Body of pancreas (tissue), 4 donors: ENCODE measurements around the gene SGCE. TPM values are rescaled to one million over a fixed set of nuclear protein-coding genes. Genes with fewer than 3 reads are reported as not detected.

Experiments
- ATAC-seq: fragments of 150-250 bp; one replicate; pipeline ENCODE4 v1.9.1; 2016
- DNase-seq, 4 donors: peaks; one replicate each; pipeline ENCODE4 v3.0.0-alpha.2; 2019
- H3K27ac ChIP-seq, 4 donors: fragments of 200-600 bp; sonication (generic); 1 replicate in 3 of 4; 2 replicates in 1 of 4; pipeline versions ENCODE4 v1.5.1 to v1.6.1; 2016 to 2019; ENCODE audit warnings: mild to moderate bottlenecking in 1 of 4, mixed read lengths in 1 of 4, moderate library complexity in 1 of 4
- H3K27me3 ChIP-seq, 2 donors: fragments of 200-600 bp; sonication (generic); one replicate each; pipeline ENCODE4 v1.6.0; 2016; ENCODE audit warnings: mild to moderate bottlenecking in 1 of 2
- H3K36me3 ChIP-seq, 2 donors: fragments of 200-600 bp; sonication (generic); replicated peaks in 1 of 2; 2 replicates each; pipeline ENCODE4 v1.5.1; 2016; ENCODE audit warnings: low read depth in 2 of 2; ENCODE audit not compliant: insufficient read depth in 1 of 2
- H3K4me1 ChIP-seq: fragments of 200-600 bp; sonication (generic); one replicate; pipeline ENCODE4 v1.6.0; 2016
- H3K4me3 ChIP-seq, 2 donors: fragments of 200-600 bp; sonication (generic); 1 replicate in 1 of 2; 2 replicates in 1 of 2; pipeline ENCODE4 v1.5.1; 2016 to 2019
- H3K9me3 ChIP-seq, 3 donors: fragments of 200-600 bp; sonication (generic); 1 replicate in 2 of 3; 2 replicates in 1 of 3; pipeline ENCODE4 v1.5.1; 2016
- CTCF ChIP-seq, 7 experiments: fragments of 450-650 bp in 4 of 7; fragments of 200-600 bp in 3 of 7; sonication (generic) in 3 of 7; IDR thresholded peaks; one replicate each; pipeline ENCODE4 v1.5.1; 2016 to 2019; ENCODE audit warnings: antibody characterized with exemption in 7 of 7
- POLR2A ChIP-seq, 3 donors: fragments of 450-650 bp; IDR thresholded peaks; one replicate each; pipeline ENCODE4 v1.6.1; 2016; ENCODE audit warnings: antibody characterized with exemption in 3 of 3, mild to moderate bottlenecking in 2 of 3
- WGBS, 2 donors: methylation state at CpG; one replicate each; pipeline ENCODE4 v1.1.5; 2017; 5-methylcytosine and 5-hydroxymethylcytosine counted together
- intact Hi-C: fragments of 100-400 bp; cut with DNase I; formaldehyde crosslinking; loops from one replicate; pipeline ENCODE4 v1.15.1; 2023
- total RNA-seq, 2 donors: library from RNA; depleted of rRNA; stranded (reverse); fragments of >200 nt; gene quantifications; one replicate each; pipeline ENCODE4 v1.1.0, GENCODE V29; 2016

SGCE gene
- total RNA-seq, 2 donors from 2014 or later: 48.1 to 55.3 TPM

DNA sequence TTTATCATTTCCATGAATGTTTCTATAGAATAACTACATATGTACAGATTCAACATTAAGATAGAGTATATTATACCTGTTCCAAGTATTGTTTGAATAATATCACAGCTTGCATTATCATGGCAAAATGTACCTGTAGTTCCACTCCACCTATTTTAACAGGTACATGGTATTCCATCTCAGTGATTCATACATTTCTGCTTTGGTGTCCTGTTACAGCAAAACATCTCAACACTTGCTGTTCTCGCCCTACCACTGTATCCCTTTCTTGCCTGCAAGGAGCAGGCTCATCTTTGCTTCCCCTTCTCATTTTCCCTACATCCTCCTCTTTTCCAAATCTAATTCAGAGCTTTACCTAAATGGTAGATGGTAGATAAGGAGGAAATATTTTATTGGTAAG, 27.1 kb upstream of the SGCE start:
- ATAC-seq (no peak), DNase-seq (no peak)
- Histone ChIP-seq H3K27me3 (no peaks in the 10 kb centered on the region), H3K4me1 (no peaks in the 10 kb centered on the region), H3K36me3 (no peaks in the 10 kb centered on the region), H3K4me3 (no peak overlapping the region), H3K27ac (no peak overlapping the region), H3K9me3 (no peaks in the 10 kb centered on the region)
- TF ChIP-seq POLR2A (IDR thresholded peaks at IDR 0.05) (no peak), CTCF (IDR thresholded peaks at IDR 0.05) (no peak)
- WGBS, 2 donors: 67 to 72% methylated on average over 1 of the region's 1 CpG
- intact Hi-C loops: no loop called here

DNA sequence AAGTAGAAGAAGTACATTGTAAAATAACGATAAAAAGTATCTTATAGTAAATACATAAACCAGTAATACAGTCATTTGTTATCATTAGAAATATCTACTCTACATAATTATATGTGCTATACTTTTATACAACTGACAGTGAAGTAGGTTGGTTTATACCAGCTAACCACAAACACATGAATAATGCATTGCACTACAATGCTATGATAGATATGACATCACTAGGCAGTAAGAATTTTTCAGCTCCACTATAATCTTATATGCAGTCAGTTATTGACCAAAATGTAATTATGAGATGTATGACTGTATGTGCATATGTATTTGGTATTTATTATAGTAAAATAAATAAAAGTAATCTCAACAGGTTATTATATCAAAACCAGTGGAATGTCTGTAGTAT, 23.4 kb upstream of the SGCE start:
- intact Hi-C loops: no loop called here
- Histone ChIP-seq H3K4me1 (no peaks in the 10 kb centered on the region), H3K4me3 (no peak overlapping the region), H3K27me3 (no peaks in the 10 kb centered on the region), H3K9me3 (no peaks in the 10 kb centered on the region), H3K27ac (no peak overlapping the region), H3K36me3 (no peaks in the 10 kb centered on the region)
- ATAC-seq (no peak), DNase-seq (no peak)
- TF ChIP-seq POLR2A (IDR thresholded peaks at IDR 0.05) (no peak), CTCF (IDR thresholded peaks at IDR 0.05) (no peak)
- 74 to 89% methylated on average over 1 of the region's 1 CpG for WGBS, 2 donors

DNA sequence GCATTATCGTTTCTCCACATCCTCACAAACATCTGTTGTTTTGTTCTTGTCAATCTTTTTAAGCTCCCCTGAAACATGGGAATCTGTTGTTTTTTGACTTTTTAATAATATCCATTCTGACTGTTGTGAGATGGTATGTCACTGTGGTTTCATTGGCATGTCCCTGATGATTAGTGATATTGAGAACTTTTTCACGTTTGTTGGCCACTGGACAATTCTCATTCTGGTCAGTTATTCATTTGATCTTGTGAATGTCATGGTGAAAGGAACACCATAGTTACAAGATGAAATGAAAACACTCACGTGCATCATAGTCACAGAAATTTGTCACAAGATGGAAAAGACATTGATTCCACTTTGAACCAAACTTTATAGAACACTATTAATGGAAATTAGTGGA, 20.5 kb upstream of the SGCE start:
- H3K27ac ChIP-seq: no peak overlapping the region
- ATAC-seq (no peak), DNase-seq (no peak)
- TF ChIP-seq POLR2A (IDR thresholded peaks at IDR 0.05): no peak
- TF ChIP-seq CTCF (IDR thresholded peaks at IDR 0.05): no peak
- no peaks in the 10 kb centered on the region for H3K27me3 ChIP-seq
- H3K4me1 ChIP-seq: no peaks in the 10 kb centered on the region
- no peaks in the 10 kb centered on the region for H3K9me3 ChIP-seq
- intact Hi-C loops: no loop called here
- H3K4me3 ChIP-seq: no peak overlapping the region
- no peaks in the 10 kb centered on the region for H3K36me3 ChIP-seq
- WGBS, 2 donors: 63 to 75% methylated on average over 3 of the region's 3 CpGs

DNA sequence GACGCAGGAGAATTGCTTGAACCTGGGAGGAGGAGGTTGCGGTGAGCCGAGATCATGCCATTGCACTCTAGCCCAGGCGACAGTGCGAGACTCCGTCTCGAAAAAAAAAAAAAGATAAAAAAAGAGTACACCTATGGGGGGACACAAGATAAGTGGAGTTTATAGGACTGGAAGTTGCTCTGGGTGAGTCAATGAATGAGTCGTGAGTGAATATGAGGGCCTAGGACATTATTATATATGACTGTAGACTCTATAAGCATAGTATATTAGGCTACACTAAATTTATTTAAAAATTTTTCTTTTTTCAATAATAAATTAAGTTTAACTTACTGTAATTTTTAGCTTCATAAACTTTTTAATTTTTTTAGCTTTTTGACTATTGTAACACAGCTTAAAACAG, 19.4 kb upstream of the SGCE start:
- H3K27ac ChIP-seq: no peak overlapping the region
- H3K27me3 ChIP-seq: no peaks in the 10 kb centered on the region
- H3K4me3 ChIP-seq: no peak overlapping the region
- whole genome bisulfite sequencing, 2 donors: 93 to 94% methylated on average over 8 of the region's 8 CpGs
- no peaks in the 10 kb centered on the region for H3K9me3 ChIP-seq
- H3K4me1 ChIP-seq: no peaks in the 10 kb centered on the region
- no peak for DNase-seq
- no peak for ATAC-seq
- no peaks in the 10 kb centered on the region for H3K36me3 ChIP-seq
- intact Hi-C loops: no loop called here
- no peak for TF ChIP-seq POLR2A (IDR thresholded peaks at IDR 0.05)
- TF ChIP-seq CTCF (IDR thresholded peaks at IDR 0.05): no peak

DNA sequence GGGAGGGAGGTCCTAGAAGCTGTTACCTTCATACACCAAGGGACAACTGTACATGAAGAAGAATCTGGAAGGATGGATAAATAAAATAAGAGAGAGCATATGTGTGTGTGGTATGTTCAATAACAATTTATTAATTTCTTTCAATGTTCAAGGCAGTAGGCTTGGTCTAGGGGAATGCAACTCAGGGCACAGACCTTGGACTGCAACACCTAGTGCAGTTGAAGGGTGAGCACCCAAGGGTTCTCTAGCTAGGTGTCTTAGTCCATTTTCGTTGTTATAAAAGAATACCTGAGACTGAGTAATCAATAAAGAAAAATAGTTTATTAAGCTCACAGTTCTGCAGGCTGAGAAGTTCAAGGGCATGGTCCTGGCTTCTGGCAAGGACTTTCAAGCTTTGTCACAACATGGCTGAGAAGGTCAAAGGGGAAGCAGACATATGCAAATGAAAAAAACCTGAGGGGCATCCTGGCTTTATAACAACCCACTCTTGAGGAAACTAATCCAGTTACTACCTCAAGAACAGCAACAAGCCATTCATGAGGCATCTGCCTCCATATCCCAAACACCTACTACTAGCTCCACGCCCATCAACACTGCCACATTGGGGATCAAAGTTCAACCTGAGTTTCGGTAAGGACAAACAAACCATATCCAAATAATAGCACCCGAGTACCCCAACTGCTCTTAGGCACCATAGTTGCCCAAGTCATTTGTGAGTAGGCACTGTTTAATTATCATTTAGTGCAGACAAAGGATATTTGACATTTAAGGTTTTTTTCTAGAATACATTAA, 15.7 kb upstream of the SGCE start:
- intact Hi-C loops: no loop called here
- WGBS, 2 donors: 53 to 56% methylated on average over 4 of the region's 4 CpGs
- ATAC-seq (no peak), DNase-seq (no peak)
- H3K27ac ChIP-seq: no peak overlapping the region
- H3K4me1 ChIP-seq: no peaks in the 10 kb centered on the region
- no peaks in the 10 kb centered on the region for H3K27me3 ChIP-seq
- no peaks in the 10 kb centered on the region for H3K36me3 ChIP-seq
- no peaks in the 10 kb centered on the region for H3K9me3 ChIP-seq
- TF ChIP-seq POLR2A (IDR thresholded peaks at IDR 0.05) (no peak), CTCF (IDR thresholded peaks at IDR 0.05) (no peak)
- no peak overlapping the region for H3K4me3 ChIP-seq
